SK-N-SH treated with all-trans-retinoic acid at 6 μM for 48 hours (cell line): Measurements from ENCODE around the gene ZNF692.

Experiments used
- CREB5 ChIP-seq: fragments of 250-450 bp; sonication (Bioruptor Pico); IDR thresholded peaks from 2 replicates; pipeline ENCODE4 v1.5.1; 2020; ENCODE audit warnings: low read depth, mild to moderate bottlenecking, moderate library complexity
- CSDC2 ChIP-seq: fragments of 250-450 bp; sonication (Bioruptor Pico); IDR thresholded peaks from 2 replicates; pipeline ENCODE4 v1.5.0; 2020; ENCODE audit warnings: mild to moderate bottlenecking, moderate library complexity
- OSR1 ChIP-seq: fragments of 250-450 bp; sonication (Bioruptor Pico); IDR thresholded peaks from 2 replicates; pipeline ENCODE4 v1.8.0; 2022; ENCODE audit warnings: moderate library complexity, mild to moderate bottlenecking, inconsistent platforms
- PATZ1 ChIP-seq: fragments of 250-450 bp; sonication (Bioruptor Pico); IDR thresholded peaks from 2 replicates; pipeline ENCODE4 v1.8.0; 2020; ENCODE audit warnings: mild to moderate bottlenecking, moderate library complexity, borderline replicate concordance
- TCF4 ChIP-seq: fragments of 250-450 bp; sonication (Bioruptor Pico); IDR thresholded peaks from 2 replicates; pipeline ENCODE4 v1.8.0; 2021; ENCODE audit warnings: mild to moderate bottlenecking, moderate library complexity, borderline replicate concordance
- ZC3H10 ChIP-seq: fragments of 250-450 bp; sonication (Bioruptor Pico); IDR thresholded peaks from 2 replicates; pipeline ENCODE4 v1.5.1; 2021; ENCODE audit warnings: mild to moderate bottlenecking, moderate library complexity
- ZFP30 ChIP-seq: fragments of 450-650 bp; formaldehyde crosslinking; IDR thresholded peaks from 2 replicates; pipeline ENCODE4 v1.5.0; 2022; ENCODE audit warnings: mild to moderate bottlenecking, moderate library complexity
- ZNF70 ChIP-seq: fragments of 450-650 bp; formaldehyde crosslinking; IDR thresholded peaks from 2 replicates; pipeline ENCODE4 v1.5.0; 2020; ENCODE audit warnings: mild to moderate bottlenecking, moderate library complexity

- TF ChIP-seq PATZ1 (CRISPR knock-in tag) (no peak), ZFP30 (no peak), ZC3H10 (no peak), OSR1 (CRISPR knock-in tag) (no peak), CREB5 (no peak), CSDC2 (CRISPR knock-in tag) (no peak), ZNF70 (CRISPR knock-in tag) (no peak), TCF4 (CRISPR knock-in tag) (no peak)
Observed at GRCh38 chr1:248894837-248895236, 36.0 kb upstream of the ZNF692 start.
